NCI-H2196 treated with DMSO at 0.1 percent for 48 hours (cell line): ENCODE data around the gene AGPAT1.
"Not testable (repeated sequence)": the region's sequence is repeated elsewhere in the genome, so short reads cannot be mapped to it uniquely, and the experiment has no call there.

ENCODE experiments used
- DNase-seq: peaks from one replicate; lab custom pipeline; 2025; ENCODE audit not compliant: unreplicated experiment; lab: John Stamatoyannopoulos, UW

Gene AGPAT1

GRCh38 chr6:32200711-32201475 lies 25.0 kb upstream of the AGPAT1 start:
- DNase-seq = no peak

- no peak for DNase-seq
Observed at GRCh38 chr6:32198866-32199265, 23.0 kb upstream of the AGPAT1 start.

- DNase-seq = no peak
Observed at GRCh38 chr6:32198345-32198696, 22.4 kb upstream of the AGPAT1 start.

DNA sequence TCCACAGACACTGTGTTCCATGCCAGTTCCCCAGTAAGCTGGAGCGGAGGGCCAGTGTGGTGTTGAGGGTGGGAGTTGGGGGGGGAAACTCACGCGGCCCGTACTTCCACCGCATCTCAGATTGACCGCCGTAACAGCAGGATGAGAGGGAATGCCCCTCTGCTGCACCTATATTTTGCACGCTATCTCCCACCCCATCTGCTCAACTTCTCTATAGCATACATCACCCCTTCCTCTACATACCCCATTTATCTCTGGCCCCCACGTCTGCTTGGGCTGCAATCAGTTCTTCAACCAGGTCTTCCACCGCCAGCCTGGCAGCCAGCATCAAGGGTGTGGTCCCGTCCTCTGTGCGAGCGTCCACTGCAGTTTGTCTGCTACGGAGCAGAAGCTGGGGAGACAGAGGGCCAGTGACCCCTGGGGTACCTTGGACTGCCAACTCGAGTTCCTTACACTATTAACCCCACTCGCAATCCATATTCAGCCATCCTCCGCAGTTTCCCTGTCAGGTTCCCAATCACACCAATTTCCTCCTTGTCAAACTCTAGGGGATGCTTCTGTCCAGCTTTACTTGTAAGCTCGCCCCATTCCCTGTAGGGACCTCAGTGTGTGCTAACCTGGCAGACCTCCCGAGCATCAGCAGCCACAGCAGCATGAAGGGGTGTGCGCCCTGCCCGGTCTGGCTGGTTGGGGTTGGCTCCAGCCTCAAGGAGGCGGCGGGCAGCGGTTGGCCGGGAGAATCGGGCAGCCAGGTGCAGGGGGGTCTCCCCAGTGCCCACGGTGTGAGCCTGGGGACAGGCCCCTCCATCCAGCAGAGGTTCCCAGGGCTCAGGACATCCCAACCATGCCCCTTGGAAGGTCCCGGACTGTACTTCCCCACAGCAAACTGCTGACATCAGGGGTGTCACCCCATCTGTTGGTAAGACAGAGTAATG lies 21.1 kb upstream of the AGPAT1 start:
- no peak for DNase-seq

- DNase-seq = peak; percentile 71
Observed at GRCh38 chr6:32195902-32196681, 20.2 kb upstream of the AGPAT1 start.

- DNase-seq = peak; percentile 100
Observed at GRCh38 chr6:32195652-32195901, 19.7 kb upstream of the AGPAT1 start.

- peak; percentile 10 for DNase-seq
Observed at GRCh38 chr6:32194825-32195651, 19.2 kb upstream of the AGPAT1 start.

GRCh38 chr6:32194388-32194787 lies 18.5 kb upstream of the AGPAT1 start:
- DNase-seq = no peak

- DNase-seq = not testable (repeated sequence)
Observed at GRCh38 chr6:32193096-32193495, 17.2 kb upstream of the AGPAT1 start.

GRCh38 chr6:32192608-32193039 lies 16.7 kb upstream of the AGPAT1 start, which contains the start of gene GPSM3:
TSS of gene GPSM3 (minus strand) at chr6:32192643. CDS start at chr6:32192513, 130 bp downstream.
- no peak for DNase-seq

- DNase-seq = no peak
Observed at GRCh38 chr6:32191696-32192607, 16.1 kb upstream of the AGPAT1 start.

DNA sequence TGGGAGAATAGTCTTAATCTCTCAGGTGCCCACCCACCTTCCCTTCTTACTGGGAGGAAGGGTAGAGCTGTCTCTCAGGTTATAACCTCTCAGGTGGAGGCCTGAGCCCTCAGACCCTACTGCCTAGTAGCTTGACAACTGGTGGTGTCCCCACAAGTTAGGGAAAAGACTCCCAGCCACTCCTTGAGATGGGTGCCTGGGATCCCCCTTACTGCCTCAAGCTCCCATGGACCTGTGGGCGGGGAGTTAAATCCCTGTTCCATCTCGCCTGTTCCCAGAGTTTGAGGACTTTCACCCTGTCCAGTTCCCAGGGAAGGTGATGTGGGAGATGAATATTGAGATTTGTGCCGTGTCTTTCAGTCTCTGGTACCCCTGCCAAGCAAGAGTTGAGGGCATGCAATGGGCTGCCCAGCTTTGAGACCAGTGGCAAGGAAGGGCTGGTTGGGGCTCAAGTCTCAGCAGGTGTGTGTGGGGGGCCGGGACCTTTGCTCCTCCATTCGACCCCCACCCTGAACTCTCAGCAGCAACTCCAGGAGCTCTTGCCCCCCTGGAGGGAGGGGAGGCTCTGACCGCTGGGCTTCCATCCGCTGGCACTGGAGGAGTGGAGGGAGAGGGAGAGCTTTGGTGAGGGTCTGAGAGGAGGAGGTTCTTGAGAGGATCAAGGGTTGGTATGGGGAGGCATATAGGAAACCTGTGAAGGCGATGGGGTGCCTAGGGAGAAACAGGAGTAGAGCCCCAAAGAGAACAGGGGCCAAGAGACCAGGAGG lies 15.2 kb upstream of the AGPAT1 start:
- DNase-seq = no peak

GRCh38 chr6:32190054-32190851 lies 14.4 kb upstream of the AGPAT1 start, which contains the start of gene PBX2:
TSS of gene PBX2 (minus strand) at chr6:32190202. CDS start at chr6:32189915, 287 bp downstream.
- peak; percentile 70 for DNase-seq

DNA sequence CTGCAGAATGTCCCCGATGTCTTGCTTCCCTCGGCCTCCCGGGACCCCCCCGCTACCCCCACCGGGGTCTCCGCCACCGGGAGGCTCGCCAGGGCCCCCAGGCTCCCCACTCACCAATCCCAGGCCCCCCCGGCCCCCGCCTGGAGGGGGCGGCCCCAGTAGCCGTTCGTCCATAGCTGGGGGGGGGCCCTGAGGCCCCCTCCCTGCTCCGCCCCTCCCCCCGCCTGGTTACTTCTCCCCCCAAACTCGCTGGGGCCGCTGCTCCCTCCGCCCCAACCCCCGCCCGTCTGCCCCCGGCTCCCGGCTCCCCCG lies 13.8 kb upstream of the AGPAT1 start:
- no peak for DNase-seq

DNA sequence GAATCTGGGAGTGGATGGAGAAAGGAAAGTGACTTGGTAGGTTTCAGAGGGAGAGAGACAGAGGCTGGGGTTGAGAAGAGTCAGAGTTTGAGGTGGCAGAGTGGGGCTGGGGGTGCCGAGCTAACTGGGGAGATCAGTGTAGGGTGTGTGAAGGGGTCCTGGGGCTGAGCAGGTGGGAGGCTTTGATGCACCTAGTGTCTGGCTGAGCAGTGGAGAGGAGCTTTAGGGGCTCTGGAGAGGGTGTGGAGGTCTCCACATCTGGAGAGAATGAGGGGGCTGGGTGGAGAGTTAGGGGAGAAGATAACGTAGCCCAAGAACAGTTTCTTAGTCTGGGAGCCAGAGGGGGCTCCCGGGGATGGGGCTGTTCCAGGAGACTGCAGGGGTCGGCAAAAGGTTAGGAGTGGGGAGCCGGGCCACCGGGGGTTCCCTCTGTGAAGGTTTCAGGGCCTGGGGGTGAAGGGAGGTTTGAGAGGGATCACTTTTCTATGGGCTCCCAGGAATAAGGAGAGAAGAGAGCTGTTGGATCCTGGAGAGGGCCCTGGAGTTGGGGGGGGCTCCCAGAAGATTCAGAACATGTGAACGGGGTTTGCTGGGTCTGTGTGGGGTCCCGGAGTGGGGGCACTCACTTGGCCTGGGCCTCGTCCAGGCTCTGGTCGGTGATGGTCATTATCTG lies 13.3 kb upstream of the AGPAT1 start:
- DNase-seq = no peak

GRCh38 chr6:32188381-32189068 lies 12.6 kb upstream of the AGPAT1 start:
- DNase-seq = no peak
